GM23248 (cell line): ENCODE results near the gene GNAI1.

Experiments
- EZH2 ChIP-seq: fragments of 200-600 bp; sonication (generic); IDR thresholded peaks from 2 replicates; pipeline ENCODE4 v1.6.1; 2018; ENCODE audit warnings: antibody characterized with exemption, mild to moderate bottlenecking; ENCODE audit not compliant: insufficient read depth, poor library complexity, severe bottlenecking
- EZH2phosphoT487 ChIP-seq: fragments of 200-600 bp; sonication (generic); IDR thresholded peaks from 2 replicates; pipeline ENCODE4 v1.6.1; 2018; ENCODE audit warnings: antibody characterized with exemption, moderate library complexity, mild to moderate bottlenecking, low read depth; ENCODE audit not compliant: insufficient read depth

- TF ChIP-seq EZH2 (no peak), EZH2phosphoT487 (no peak)
Measured at GRCh38 chr7:80128918-80129317, 5.7 kb upstream of the GNAI1 start.
